Measurements from ENCODE around the gene GRIK3.

- no peak for TF ChIP-seq CTCF (optimal IDR thresholded peaks at IDR 0.05 in 1 of 3, IDR thresholded peaks at IDR 0.05 in 1 of 3, conservative IDR thresholded peaks at IDR 0.05 in 1 of 3; ENCODE audit: extremely low read depth in 1 of 3, insufficient read depth in 2 of 3, low read length in 3 of 3)
- TF ChIP-seq EZH2 (IDR thresholded peaks at IDR 0.05; ENCODE audit: low read length): no peak
Measured at GRCh38 chr1:36950604-36951291, 83.6 kb downstream of the GRIK3 start.
